Regular cardiac myocyte (primary cell): Measurements from ENCODE around the gene ERN2. TPM values are rescaled to one million over a fixed set of nuclear protein-coding genes. Genes with fewer than 3 reads are reported as not detected.

Experiments used
- total RNA-seq: library from RNA; depleted of rRNA; stranded (reverse); fragments of >200 nt; gene quantifications from 2 replicates; pipeline ENCODE4 v1.2.3, GENCODE V29; 2014

The ERN2 gene
- total RNA-seq = under 0.01 and 0.38 TPM in 2 replicates

GRCh38 chr16:23712976-23713375 is at the start of gene ERN2:
ERN2 (minus strand) TSS chr16:23713222; CDS start chr16:23713187, 35 bp downstream.

DNA sequence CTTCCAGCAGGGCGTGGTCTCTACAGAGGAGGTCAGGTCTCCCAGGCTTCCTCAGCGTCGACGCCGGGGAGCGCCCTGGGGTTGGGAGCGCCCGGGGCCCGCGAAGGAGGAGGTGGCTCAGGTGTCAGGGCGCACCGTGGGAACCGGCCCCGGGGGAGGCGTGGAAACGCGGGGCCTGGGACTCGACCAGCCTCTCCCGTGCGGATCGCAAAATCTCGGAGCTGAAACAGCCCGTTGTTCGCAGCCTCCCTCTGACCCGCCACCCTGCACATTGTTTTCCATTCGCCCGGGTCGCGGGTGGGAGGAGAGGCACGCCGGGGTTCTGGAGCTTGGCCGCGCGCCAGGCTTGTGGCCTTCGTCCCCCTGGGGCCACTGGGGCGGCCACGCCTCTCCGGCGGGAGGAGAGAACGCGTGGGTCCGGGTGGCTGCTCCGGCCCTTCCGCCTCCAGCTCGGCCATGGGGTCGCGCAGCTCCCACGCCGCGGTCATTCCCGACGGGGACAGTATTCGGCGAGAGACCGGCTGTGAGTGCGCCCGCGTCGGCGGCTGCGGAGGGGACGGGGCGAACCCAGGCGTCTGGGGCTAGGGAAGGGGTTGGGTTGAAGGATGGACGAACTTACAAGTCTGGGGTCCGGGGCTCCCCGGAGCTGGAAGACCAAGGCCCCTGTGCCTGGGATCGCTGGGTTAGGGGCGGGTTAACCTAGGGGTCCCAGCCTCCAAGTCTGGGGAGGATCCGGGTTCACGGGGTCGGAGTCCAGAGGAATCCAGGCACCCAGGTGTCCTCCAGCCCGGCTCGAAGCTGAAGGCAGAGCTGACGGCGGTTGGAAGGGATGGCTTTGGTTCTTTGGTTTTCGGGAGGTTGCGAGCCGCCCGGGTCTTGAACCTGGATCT is 41.8 kb upstream of the ERN2 start, which contains the start of gene CHP2:
Gene CHP2, plus strand, starts transcription at position 433 of the 890 bp plus-strand sequence. Its CDS starts 24 bp downstream, at position 457.

DNA sequence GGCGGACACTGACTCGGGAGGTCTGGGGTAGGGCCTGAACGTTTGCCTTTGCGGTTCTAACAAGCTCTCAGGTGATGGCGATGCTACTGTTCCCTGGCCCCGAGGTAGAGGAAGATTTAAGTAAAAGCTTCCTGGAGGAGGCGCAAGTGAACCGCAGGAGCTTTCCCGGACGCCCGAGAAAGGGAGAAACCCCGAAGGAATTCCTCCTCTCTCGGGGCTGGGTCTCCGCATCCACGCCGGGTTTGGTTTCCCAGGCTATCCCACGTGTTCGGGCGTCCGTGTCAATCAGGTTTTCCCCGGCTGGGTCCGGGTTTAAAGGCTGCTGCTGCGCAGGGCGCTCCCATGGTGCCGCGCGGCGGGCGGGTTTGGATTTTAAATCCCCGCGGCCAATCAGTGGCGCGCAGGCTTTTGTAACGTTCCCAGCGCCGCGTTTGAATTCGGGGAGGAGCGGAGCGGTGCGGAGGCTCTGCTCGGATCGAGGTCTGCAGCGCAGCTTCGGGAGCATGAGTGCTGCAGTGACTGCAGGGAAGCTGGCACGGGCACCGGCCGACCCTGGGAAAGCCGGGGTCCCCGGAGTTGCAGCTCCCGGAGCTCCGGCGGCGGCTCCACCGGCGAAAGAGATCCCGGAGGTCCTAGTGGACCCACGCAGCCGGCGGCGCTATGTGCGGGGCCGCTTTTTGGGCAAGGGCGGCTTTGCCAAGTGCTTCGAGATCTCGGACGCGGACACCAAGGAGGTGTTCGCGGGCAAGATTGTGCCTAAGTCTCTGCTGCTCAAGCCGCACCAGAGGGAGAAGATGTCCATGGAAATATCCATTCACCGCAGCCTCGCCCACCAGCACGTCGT is 34.4 kb downstream of the ERN2 start, which contains the start of gene PLK1:
Gene PLK1, plus strand, starts transcription at position 460 of the 844 bp plus-strand sequence. Its CDS starts 44 bp downstream, at position 504.

GRCh38 chr16:23640931-23641765 is 71.9 kb downstream of the ERN2 start, which contains the start of the genes DCTN5 and PALB2:
DCTN5 (plus strand) TSS chr16:23641466; CDS start chr16:23641543, 77 bp downstream.
PALB2 (minus strand) TSS chr16:23641310; CDS start chr16:23641157, 153 bp downstream.

Other genes with a start within 250 kb of the ERN2 start
- gene GGA2, start 202.7 kb downstream of the ERN2 start, total RNA-seq = 25.4 and 26.6 TPM in 2 replicates
- gene EARS2, start 155.9 kb downstream of the ERN2 start, total RNA-seq = 45.2 and 50.7 TPM in 2 replicates
- gene UBFD1, start 155.5 kb downstream of the ERN2 start, total RNA-seq = 153 and 186 TPM in 2 replicates
- 49.9 and 91.8 TPM in 2 replicates for gene NDUFAB1, start 116.9 kb downstream of the ERN2 start, total RNA-seq
- gene PALB2, start 71.9 kb downstream of the ERN2 start, total RNA-seq = 7.3 and 12.3 TPM in 2 replicates
- 79.5 and 98.5 TPM in 2 replicates for gene DCTN5, start 71.8 kb downstream of the ERN2 start, total RNA-seq
- gene PLK1, start 34.3 kb downstream of the ERN2 start, total RNA-seq = 3.9 and 45.8 TPM in 2 replicates
- gene CHP2, start 41.8 kb upstream of the ERN2 start, total RNA-seq = not detected in 2 replicates
- gene PRKCB, start 122.8 kb upstream of the ERN2 start, total RNA-seq = not detected in 2 replicates